Measurements from ENCODE around the gene SH3GL1.

DNA sequence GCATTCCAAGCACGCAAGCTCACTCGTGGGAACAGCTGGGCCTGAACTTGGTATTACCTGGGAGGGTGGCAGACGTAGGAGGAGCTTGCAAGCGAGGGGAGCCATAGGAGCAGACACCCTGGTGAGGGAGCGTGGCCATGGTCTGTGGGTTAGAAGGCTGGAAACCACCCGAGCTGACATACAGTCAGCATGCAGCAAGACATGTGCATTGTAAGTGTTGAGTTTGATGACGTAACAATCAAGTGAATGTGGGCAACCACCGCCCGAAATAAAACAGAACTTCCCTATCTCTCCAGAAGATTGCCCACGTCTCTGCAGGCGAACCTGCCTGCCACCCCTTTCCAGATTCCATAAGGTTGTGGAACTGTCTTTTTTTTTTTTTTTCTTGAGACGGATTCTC lies 30.4 kb upstream of the SH3GL1 start:
- TF ChIP-seq CTCF (conservative IDR thresholded peaks at IDR 0.05; ENCODE audit: low read depth in 2 of 2) (no peak), EZH2 (IDR thresholded peaks at IDR 0.05; ENCODE audit: low read depth, unreplicated experiment) (no peak), POLR2AphosphoS5 (IDR thresholded peaks at IDR 0.05; ENCODE audit: low read depth) (no peak), CREB1 (CRISPR knock-in tag; IDR thresholded peaks at IDR 0.05; ENCODE audit: low read depth) (no peak), EZH2phosphoT487 (IDR thresholded peaks at IDR 0.05; ENCODE audit: unreplicated experiment) (no peak), ETS1 (IDR thresholded peaks at IDR 0.05) (no peak), JUNB (IDR thresholded peaks at IDR 0.05; ENCODE audit: unreplicated experiment) (no peak), STAT1 (IDR thresholded peaks at IDR 0.05; ENCODE audit: unreplicated experiment) (no peak), NANOG (IDR thresholded peaks at IDR 0.05; ENCODE audit: borderline replicate concordance) (no peak), ZNF331 (CRISPR knock-in tag; IDR thresholded peaks at IDR 0.05; ENCODE audit: low read depth) (no peak)
- TF ChIP-seq, protein P1, sequence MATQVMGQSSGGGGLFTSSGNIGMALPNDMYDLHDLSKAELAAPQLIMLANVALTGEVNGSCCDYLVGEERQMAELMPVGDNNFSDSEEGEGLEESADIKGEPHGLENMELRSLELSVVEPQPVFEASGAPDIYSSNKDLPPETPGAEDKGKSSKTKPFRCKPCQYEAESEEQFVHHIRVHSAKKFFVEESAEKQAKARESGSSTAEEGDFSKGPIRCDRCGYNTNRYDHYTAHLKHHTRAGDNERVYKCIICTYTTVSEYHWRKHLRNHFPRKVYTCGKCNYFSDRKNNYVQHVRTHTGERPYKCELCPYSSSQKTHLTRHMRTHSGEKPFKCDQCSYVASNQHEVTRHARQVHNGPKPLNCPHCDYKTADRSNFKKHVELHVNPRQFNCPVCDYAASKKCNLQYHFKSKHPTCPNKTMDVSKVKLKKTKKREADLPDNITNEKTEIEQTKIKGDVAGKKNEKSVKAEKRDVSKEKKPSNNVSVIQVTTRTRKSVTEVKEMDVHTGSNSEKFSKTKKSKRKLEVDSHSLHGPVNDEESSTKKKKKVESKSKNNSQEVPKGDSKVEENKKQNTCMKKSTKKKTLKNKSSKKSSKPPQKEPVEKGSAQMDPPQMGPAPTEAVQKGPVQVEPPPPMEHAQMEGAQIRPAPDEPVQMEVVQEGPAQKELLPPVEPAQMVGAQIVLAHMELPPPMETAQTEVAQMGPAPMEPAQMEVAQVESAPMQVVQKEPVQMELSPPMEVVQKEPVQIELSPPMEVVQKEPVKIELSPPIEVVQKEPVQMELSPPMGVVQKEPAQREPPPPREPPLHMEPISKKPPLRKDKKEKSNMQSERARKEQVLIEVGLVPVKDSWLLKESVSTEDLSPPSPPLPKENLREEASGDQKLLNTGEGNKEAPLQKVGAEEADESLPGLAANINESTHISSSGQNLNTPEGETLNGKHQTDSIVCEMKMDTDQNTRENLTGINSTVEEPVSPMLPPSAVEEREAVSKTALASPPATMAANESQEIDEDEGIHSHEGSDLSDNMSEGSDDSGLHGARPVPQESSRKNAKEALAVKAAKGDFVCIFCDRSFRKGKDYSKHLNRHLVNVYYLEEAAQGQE (IDR thresholded peaks at IDR 0.05; ENCODE audit: unreplicated experiment), result no peak
- TF ChIP-seq, protein P2, sequence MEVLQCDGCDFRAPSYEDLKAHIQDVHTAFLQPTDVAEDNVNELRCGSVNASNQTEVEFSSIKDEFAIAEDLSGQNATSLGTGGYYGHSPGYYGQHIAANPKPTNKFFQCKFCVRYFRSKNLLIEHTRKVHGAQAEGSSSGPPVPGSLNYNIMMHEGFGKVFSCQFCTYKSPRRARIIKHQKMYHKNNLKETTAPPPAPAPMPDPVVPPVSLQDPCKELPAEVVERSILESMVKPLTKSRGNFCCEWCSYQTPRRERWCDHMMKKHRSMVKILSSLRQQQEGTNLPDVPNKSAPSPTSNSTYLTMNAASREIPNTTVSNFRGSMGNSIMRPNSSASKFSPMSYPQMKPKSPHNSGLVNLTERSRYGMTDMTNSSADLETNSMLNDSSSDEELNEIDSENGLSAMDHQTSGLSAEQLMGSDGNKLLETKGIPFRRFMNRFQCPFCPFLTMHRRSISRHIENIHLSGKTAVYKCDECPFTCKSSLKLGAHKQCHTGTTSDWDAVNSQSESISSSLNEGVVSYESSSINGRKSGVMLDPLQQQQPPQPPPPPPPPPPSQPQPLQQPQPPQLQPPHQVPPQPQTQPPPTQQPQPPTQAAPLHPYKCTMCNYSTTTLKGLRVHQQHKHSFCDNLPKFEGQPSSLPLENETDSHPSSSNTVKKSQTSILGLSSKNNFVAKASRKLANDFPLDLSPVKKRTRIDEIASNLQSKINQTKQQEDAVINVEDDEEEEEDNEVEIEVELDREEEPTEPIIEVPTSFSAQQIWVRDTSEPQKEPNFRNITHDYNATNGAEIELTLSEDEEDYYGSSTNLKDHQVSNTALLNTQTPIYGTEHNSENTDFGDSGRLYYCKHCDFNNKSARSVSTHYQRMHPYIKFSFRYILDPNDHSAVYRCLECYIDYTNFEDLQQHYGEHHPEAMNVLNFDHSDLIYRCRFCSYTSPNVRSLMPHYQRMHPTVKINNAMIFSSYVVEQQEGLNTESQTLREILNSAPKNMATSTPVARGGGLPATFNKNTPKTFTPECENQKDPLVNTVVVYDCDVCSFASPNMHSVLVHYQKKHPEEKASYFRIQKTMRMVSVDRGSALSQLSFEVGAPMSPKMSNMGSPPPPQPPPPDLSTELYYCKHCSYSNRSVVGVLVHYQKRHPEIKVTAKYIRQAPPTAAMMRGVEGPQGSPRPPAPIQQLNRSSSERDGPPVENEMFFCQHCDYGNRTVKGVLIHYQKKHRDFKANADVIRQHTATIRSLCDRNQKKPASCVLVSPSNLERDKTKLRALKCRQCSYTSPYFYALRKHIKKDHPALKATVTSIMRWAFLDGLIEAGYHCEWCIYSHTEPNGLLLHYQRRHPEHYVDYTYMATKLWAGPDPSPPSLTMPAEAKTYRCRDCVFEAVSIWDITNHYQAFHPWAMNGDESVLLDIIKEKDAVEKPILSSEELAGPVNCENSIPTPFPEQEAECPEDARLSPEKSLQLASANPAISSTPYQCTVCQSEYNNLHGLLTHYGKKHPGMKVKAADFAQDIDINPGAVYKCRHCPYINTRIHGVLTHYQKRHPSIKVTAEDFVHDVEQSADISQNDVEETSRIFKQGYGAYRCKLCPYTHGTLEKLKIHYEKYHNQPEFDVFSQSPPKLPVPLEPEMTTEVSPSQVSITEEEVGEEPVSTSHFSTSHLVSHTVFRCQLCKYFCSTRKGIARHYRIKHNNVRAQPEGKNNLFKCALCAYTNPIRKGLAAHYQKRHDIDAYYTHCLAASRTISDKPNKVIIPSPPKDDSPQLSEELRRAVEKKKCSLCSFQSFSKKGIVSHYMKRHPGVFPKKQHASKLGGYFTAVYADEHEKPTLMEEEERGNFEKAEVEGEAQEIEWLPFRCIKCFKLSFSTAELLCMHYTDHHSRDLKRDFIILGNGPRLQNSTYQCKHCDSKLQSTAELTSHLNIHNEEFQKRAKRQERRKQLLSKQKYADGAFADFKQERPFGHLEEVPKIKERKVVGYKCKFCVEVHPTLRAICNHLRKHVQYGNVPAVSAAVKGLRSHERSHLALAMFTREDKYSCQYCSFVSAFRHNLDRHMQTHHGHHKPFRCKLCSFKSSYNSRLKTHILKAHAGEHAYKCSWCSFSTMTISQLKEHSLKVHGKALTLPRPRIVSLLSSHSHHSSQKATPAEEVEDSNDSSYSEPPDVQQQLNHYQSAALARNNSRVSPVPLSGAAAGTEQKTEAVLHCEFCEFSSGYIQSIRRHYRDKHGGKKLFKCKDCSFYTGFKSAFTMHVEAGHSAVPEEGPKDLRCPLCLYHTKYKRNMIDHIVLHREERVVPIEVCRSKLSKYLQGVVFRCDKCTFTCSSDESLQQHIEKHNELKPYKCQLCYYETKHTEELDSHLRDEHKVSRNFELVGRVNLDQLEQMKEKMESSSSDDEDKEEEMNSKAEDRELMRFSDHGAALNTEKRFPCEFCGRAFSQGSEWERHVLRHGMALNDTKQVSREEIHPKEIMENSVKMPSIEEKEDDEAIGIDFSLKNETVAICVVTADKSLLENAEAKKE (CRISPR knock-in tag; IDR thresholded peaks at IDR 0.05), result no peak
